ENCODE data around the gene FGR.

The FGR gene

DNA sequence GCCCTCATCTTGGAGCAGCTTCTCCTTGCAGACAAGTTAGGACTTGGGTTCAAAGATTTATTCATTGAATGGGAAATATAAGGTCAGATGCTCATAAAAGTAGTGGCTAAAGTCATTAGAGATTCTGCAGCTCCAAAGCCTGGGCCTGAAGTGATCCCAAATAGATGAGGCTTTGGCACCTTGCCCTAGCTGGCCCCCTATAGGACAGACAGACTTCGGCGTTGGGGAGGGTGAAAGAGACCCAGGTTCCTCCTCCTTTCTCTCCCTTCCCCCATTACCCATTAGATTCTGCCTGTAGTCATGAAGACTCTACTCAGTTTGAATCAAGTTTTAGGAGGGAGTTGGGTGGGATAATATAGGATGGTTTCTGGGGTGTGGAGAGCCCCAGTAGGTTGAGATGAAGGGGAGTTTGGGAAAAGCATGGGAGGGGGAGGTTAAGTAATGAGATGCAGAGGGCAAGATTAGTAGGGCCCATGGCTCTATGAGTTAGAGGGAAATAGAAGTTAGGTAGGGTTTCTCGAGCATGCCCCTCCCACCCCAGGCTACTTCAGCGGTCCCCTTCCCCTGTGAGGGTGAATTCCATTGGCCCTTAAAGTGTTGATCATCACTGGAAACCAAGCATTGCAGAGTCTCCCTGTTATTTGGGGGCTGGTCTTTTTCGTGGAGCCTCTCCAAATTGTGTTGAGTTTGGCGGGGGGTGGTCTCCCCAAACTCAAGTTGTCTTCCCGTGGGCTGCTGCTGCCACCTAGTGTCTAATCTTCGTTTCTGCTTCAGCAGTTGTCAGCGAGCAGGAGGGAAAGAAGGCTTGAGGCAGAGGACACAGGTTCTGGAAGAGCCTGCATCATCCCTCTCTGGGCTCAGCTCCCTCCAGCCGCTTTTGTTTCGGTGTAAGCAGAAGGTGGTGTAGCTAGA is 28.9 kb downstream of the FGR start:
- intact Hi-C loops (cut with DNase I): loop anchor here (2.0 to 10.0 kb wide), 4 partner anchors 49 to 304 kb away; partner anchors contain the start of gene TMEM222
- DNase-seq: peak in 40 of 42 donors; percentile 52 to 89 (median 74)

DNA sequence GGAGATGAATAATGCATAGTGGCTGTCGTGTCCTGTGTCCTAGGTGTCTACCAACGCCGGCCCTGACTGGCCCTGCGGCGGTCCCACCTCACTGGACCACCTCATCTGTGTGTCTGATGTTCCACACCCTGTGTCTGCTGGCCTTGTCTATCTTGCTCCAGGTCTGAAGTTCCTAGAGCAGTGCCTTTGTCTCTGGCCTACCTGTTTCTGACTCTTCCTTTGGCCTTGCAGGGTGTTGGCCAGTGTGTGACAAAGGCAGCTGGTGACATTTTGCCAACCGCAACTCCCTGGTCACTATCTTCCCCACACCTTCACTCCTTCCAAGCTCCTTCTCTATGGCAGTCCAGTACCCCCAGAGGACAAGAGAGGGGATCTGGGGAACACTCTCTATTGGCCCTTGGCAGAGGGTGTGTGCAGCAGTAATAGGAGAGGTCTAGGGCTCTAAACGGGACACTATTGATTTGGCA is 29.7 kb downstream of the FGR start:
- intact Hi-C loops (cut with DNase I): loop anchor here (2.0 to 10.0 kb wide), 4 partner anchors 49 to 303 kb away; partner anchors contain the start of gene TMEM222
- no peak for DNase-seq

DNA sequence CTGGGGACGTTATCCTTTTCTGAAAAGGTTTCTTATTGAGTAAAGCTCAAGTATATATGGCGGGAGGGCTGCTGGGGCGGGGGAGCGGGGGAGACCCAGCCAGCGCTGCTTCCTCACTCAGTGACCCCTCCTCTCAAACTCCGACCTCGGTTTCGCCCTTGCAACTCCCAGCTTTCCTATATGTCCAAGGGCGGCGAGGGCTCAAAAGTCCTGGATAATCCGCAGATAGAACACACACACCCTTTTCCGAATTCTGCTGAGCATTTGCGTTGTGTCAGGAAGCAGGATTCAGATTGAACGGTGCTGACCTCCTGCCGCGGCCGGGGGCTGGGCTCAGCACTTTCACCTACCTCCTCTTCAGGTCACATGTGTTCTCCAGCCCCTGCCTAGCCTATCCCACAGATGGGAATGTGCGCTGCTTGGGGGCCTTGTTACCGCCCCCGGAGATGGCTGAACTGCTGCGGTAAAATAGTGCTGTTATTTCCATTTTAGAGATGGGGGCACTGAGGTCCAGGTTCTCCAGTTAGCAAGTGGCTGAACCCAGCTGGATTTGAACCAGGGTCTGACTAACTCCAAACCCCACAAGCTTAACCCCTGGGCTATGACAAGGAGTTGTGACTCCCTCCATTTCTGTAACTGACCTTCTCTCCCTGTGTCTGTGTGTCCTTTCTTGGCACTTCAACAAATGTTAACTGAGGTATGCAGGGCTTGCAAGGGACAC is 30.2 kb downstream of the FGR start:
- intact Hi-C loops (cut with DNase I): loop anchor here (2.0 to 10.0 kb wide), 5 partner anchors 48 to 302 kb away; partner anchors contain the start of genes TMEM222 and WASF2
- DNase-seq: no peak

DNA sequence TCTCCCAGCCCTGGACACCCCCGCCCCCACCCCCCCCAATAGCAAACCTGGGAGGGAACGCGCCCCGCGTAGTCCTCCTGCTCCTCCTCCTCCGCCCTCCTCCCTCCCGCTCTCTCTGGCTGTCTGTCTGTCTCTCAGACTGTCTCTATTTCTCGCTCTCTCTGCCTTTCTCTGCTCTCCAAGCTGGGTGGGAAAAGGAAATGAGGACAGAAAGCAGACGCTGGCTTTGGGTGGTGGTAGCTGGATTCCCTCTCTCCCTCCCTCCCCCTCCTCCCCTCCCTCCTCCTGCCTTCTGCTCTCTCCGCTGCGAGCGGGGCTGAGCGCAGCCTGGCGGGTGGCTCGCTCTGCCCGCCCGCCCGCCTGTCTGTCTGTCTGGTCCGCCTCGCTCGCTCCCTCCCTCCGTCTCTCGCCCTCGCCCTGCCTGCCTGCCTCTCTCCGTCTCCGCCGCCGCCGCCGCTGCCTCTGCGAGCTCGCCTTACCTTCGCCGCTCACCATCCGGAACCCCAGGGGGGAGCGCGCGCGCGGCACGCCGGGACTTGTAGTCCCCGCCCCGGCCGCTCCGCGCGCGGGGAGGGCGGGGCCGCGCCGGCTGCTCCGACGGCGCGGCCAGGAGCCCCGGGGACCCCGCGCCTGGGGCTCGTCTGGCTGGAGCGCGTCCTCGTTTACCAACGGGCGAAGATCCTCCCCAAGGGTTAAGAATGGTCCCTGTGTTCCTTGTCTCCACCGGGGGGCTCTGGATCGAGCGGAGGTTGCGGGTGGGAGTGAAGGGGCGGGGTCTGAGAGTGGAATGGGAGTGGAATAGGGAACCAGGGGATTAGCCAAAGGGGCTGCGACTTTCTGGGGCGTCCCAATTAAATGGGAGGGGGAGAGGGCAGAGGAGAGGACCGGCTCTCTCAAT is 31.1 kb downstream of the FGR start, which contains the start of gene AHDC1:
TSS of gene AHDC1 (minus strand) at position 464 of the 898 bp plus-strand sequence. CDS start 52,029 bp downstream, outside the sequence.
- DNase-seq: peak; percentile 67 to 97 (median 92)
- intact Hi-C loops (cut with DNase I): loop anchor here (2.0 to 10.0 kb wide), 3 partner anchors 47 to 279 kb away; partner anchors contain the start of genes TMEM222 and WASF2

DNA sequence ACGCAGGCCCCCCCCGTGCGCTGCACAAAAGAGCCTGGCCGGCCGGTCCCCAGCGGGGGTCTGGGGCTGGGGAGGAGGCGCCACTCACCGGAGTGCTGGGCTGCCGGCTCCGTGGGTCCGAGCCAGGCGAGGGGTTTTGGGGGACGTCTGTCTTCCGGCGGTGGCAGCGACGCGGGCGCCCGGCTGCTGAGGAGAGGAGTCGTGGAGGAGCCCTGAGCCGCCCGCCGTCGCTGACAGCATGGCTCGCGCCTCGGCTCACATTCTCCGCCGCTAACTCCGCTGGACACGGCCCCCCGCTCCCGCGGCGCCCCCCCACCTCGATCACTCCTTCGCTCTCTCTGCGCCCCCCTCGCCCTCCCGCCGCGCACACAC is 31.7 kb downstream of the FGR start:
- intact Hi-C loops (cut with DNase I): loop anchor here (5.0 to 10.0 kb wide), 2 partner anchors 111 to 278 kb away; partner anchors contain the start of genes TMEM222 and WASF2
- peak in 6 of 42 donors; percentile 24 to 68 (median 46) for DNase-seq

DNA sequence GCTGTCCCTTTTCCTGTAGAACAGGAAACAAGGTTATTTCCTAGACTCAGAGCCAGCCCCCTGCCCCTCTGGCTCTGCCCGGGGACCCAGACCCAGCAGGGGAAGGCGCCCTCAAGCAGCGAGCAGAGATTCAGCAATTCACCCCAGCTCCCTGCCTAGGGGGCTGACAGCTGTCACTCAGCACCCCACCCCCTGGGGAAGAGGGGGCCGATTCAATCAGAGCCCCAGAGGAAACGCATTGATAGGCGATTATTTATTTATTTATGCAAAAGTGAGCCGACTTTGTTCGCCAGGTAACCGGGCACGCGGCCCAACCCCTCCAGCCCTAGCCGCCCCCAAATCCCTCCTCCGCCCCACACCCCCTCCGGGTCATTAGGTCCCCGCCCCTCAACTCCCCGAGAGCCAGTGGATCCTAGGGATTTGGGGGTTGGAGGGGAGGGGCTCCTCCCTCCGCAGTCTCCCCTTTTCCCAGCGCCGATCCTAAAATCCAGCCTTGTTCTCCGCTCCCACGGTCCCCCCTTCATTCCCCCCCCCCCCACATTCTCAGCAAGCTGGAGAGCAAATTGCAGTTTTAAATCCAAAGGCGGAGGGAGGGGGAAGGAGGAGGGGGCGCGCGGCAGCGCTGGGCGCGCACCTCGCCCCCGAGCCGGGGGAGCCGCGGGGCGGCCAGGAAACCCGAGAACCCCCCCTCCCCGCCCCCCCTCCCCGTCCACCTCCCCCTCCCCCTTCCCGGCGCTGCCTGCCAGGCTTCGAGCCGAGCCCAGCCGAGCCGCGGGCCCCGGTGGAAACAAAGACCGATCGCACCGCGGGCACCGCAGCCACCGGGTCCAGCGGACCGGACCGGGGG is 32.3 kb downstream of the FGR start:
- peak in 33 of 42 donors; percentile 29 to 80 (median 52) for DNase-seq
- intact Hi-C loops (cut with DNase I): loop anchor here (5.0 to 10.0 kb wide), 2 partner anchors 110 to 278 kb away; partner anchors contain the start of genes TMEM222 and WASF2

DNA sequence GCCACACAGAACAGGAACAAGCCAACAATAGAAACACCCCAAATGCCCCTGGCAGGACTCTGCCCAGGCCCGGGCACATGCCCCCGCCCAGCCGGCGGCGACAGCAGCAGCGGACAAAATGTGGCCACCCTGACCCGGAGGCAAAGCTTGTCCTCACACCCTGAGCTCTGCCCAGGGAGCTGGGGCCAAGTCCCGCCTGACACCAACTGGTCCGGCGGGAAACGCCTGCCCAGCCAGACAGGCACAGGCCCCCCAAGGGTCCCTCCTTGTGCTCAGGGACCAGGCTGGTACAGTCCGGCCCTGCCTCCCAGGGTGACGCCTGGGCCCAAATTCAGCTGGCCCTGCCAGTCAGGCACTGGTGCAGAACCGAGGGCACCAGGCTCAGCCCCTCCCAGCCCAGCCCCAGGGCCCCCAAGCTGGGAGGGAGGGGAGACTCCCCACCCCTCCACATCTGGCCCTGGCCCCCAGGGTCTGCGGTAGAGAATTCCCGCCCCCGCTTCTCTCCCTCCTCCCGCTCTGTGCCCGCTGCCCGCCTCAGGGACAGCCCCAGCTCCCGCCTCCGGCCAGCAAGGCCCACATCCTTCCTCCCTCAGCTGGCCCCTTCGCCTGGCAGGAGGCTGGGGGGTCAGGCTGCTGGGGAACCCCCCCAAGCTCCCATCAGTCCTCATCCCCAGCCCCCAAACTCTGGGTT is 33.1 kb downstream of the FGR start:
- intact Hi-C loops (cut with DNase I): loop anchor here (5.0 to 10.0 kb wide), 2 partner anchors 110 to 277 kb away; partner anchors contain the start of genes TMEM222 and WASF2

DNA sequence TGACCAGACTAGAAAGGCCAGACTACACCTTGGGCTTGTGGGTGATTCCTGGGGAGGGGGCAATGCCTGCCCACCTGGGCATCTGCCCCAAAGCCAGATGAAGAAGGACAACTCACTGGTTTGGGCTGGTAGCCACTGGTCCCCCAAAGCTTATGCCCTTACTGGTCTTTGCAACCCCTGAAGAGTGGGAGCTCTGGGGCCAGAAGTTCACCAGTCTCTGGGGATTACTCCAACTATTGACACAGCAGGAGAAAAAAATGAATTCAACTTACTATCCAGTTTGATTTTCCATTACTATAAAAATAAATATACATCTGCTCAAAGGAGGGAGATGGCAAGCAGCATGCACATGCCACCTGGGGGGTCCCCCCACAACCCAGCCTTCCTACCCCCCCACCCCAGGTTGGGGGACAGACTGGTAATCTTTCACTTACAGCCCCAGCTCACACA is 33.6 kb downstream of the FGR start:
- DNase-seq: no peak

More for the DNA sequence above, 33.1 kb downstream of the FGR start:
- peak in 40 of 42 donors; percentile 34 to 81 (median 58) for DNase-seq

DNA sequence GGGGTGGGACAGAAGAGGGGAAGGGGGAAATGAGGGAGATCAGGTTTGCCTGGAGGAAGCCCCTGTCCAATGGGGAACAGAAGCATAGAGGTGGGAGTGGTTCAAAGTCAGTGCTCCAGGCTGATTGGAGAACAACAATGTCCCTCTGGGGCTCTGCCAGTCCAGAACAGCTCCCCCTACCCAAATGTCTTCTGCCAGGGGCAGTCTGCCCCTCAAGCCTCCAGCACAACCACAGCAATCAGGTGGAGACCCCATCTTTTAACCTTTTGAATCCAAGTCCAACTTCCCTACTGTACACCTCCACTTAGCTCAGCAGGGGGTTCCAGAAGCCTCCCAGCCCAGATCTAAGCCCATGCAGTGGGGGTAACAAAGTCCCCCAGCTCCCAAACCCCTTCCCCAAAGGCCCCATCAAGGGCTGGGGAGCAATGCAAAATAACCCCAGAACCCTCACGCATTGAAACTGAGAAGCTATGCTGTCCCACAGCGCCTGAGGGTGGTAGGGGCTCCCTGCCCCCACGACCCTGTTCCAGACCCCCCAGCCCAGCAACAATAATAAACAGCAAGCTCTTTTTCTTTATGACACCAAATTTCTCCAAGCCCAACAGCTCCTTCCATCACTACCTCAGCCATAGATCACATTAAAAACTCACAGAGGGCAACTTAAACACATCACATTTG is 34.3 kb downstream of the FGR start:
- no peak for DNase-seq
- intact Hi-C loops (cut with DNase I): loop anchor here (5.0 to 10.0 kb wide), 2 partner anchors 108 to 276 kb away; partner anchors contain the start of genes TMEM222 and WASF2

More for the DNA sequence above, 33.6 kb downstream of the FGR start:
- intact Hi-C loops (cut with DNase I): loop anchor here (5.0 to 10.0 kb wide), 2 partner anchors 109 to 277 kb away; partner anchors contain the start of genes TMEM222 and WASF2

DNA sequence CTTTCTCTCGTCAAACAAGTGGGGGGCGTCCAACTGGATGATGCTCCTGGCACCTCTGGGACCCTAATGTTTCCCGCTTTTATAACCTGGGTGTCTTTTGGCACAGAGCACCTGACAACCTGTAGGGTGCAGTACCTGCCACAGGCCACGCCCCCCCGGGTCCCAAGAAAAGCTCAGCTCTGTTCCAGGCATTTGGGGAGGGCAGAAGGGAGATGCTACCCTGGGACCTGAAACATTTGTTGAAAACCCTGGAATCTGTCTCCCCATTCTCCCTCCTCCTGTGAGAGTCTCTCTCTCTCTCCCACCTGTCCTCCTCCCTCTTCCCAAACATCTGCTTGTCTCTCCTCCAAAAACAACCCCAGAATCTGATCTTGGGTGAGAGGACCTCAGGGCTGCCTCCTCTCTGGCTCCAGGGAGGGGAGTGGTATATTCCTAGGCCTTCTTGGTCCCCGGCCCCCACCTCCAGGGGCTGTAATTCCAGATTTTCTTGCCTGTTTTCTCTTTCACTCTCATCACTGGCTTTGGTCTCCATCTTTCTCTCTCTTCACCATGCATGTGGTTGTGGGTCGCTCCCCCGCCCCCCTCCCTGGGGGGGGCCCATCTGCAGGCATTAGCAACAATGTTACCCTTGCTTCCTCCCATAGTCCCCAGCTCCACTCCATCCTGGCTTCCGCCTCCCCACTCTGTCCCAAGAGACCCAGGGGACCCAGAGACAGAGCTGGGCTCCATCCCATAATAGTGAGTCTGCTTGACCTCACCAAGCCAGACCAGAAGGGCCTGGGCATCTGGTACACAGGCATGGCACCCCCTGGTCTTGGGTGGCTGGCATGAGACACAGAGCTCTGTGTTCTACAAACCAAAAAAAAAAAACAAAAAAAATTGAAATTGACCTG is 35.1 kb downstream of the FGR start:
- intact Hi-C loops (cut with DNase I): loop anchor here (5.0 to 10.0 kb wide), 3 partner anchors 108 to 275 kb away; partner anchors contain the start of genes TMEM222 and WASF2
- DNase-seq: peak in 5 of 42 donors; percentile 29 to 43 (median 32)

DNA sequence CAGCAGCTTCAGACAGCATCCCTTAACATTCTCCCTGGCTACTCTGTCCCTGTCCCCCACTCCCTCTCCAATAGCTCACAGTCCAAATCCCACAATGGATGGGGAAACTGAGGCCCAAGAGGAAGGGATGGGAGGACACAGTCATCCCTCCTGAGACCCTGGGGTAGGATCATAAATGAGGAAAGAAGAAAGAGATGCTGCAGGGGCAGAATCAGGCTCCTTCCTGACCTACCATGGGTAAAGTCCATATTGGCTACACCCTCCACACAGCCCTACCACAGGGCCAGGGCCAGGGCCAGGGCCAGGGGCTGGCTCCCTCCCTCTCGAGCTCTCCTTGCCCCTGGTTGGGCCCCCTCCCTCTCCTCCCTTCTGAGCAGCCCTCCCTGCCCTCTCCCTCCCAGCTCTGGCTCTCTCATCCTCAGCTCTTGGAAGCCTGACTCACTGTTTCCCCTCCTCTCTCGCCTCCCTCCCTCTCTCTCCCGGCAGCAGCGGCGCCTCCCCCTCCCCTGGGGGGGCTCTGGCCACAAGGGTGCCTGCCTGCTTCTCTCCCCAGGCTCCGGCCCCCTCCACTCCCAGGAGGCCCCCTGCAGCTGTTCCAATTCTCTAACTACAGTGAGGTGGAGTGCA is 36.0 kb downstream of the FGR start:
- intact Hi-C loops (cut with DNase I): loop anchor here (5.0 kb wide), 1 partner anchor 187 kb away; no protein-coding TSS in a partner anchor
- DNase-seq: peak in 39 of 42 donors; percentile 26 to 93 (median 65)

DNA sequence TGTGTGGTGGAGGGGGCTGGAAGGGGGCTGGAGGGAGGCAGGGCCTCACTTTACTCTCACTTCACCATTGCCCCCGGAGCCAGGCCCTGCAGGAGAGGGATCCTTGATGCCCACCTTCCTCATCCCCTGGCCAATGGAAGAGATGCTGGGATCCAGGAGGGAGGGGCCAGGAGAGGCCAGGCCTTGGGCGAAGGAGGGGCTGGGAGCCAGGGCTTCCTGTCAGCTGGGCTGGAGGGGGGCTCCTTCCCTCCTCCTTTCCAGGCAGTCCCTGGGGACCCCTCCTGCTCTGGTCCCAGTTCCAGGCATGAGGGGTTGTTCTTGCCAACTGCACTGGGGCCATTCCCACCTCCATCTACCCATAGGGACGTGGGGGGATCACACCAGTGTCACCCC is 36.7 kb downstream of the FGR start:
- intact Hi-C loops (cut with DNase I): loop anchor here (5.0 kb wide), 1 partner anchor 186 kb away; no protein-coding TSS in a partner anchor
- DNase-seq: peak in 2 of 42 donors; percentile 52 to 69

DNA sequence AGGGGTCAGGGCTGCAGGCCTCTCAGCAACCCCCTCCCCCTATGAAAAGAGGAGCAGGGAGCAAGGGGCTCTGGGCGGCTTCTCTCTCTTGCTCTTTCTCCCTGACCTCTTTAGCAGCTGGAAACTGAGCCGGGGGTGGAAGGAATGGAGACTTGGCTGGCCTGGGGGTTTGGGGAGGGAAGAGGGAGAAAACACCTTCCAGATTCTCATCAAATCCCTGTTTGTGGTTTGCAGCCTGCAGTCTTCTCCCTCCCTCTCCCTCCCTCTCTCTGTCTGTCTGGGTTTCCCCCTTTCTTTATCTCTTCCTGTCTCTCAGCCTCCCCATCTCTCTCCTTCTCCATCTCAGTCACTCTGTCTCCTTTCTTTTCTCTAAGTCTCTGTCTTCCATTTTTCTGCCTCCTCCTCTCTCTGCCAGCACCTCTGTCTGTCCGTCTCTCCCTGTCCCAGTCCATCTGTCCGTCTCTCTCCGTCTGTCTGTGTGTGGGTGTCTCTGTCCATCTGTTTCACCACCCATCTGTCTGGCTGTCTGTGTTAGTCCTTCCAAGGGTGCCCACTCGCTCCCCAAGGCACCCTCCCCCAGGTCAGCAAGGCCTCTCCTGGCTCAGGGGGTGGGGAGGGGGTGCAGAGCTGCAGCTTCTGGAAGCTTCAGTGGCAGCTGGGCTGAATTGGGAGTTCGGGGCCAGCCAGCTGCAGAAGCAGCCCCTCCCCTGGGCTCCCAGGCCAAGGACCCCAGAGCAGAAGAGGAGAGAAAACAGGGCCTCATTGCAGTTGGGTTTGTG is 37.3 kb downstream of the FGR start:
- intact Hi-C loops (cut with DNase I): loop anchor here (5.0 kb wide), 1 partner anchor 185 kb away; no protein-coding TSS in a partner anchor
- no peak for DNase-seq

All from head of caudate nucleus (tissue), 42 donors.